ENCODE results near the gene IAH1.
A peak's percentile ranks its signal among the peaks of the same experiment; 100 is the strongest.
"Not testable (repeated sequence)": the region's sequence is repeated elsewhere in the genome, so short reads cannot be mapped to it uniquely, and the experiment has no call there.

The IAH1 gene

DNA sequence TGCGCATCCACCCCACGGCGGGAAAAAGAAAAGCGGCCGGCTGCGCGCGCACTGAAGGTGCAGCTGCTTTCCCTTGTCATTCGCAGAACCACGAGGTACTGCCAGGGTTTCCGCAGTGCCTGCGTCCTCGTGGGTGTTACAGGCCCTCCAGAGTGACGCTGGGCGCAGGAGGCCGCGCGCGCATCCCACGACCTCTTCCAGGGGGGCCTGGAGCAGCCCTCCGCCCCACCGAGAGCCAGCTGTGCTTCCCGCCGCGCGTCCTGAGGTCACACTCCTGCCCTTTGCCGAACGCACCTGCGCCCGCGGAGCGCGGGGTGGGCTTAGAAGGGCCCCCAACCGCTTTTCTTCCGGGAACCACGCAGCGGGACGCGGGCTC, 378 bp upstream of the IAH1 start:
- DNase-seq = peak; percentile 54

DNA sequence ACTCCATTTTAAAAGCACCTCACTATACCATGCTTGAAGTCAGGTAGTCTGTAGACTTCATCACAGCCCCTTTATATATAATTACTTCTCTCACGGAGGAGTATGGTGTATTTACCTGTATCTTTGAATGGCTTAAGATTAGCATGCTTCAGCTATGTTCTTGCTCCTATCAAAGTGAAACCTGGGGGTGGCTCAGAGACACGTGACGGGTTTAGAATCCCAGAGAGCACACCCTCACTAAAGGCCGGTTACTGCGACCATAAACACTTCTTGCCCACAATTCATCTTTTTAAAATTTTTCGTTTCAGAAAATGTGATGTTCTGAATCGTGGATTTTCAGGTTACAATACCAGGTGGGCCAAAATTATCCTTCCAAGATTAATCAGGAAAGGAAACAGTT, 3.6 kb downstream of the IAH1 start:
- DNase-seq = no peak

DNA sequence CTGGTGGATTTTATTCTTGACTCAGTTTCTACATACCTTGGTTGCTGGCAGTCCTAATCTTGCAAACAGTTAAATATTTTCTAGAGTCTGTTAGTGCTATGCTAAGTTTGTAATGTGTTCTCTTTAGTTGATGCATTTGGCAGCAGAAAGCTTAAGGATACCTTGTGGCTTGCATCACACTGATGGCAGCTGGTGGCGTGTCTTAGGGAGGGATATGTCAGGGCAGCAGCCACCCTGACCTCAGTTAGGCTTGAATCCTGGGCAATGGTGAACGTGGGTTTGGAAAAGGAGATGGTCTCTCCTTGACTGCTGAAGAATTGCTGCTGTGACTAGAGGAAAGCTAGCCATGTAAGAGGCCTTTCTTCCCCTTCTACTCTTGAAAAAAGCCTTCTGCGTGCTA, 4.2 kb downstream of the IAH1 start:
- DNase-seq = no peak

DNA sequence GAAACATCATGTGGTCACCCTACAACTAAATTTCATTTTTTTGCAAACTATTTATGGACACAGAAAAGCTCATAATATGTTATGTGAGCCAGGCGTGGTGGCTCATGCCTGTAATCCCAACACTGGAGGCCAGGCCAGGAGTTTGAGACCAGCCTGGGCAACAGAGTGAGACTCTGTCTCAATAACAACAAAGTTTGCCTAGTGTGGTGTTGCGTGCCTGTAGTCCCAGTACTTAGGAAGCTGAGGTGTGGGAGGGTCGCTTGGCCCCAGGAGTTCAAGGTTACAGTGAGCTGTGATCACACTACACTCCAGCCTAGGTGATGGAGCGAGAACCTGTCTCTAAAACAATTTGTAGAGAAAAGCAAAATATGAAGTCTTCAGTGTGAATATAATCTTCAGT, 5.8 kb downstream of the IAH1 start:
- DNase-seq = no peak

DNA sequence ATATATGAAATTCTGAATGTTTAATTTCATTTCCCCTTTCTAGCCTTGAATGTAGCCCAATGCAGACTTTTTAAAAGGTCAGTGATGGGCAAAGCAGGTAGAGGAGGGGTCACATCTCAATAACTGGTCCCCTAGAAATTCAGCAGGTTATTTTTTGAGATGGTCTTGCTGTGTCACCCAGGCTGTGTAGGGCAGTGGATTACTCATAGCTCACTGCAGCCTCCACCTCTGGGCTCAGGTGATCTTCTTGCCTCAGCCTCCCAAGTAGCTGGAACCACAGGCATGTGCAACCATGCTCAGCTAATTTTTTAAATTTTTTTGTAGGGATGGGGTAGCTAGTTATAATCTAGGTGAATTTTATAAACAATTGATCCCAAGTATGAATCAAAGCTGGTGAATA, 8.8 kb downstream of the IAH1 start:
- DNase-seq = no peak

DNA sequence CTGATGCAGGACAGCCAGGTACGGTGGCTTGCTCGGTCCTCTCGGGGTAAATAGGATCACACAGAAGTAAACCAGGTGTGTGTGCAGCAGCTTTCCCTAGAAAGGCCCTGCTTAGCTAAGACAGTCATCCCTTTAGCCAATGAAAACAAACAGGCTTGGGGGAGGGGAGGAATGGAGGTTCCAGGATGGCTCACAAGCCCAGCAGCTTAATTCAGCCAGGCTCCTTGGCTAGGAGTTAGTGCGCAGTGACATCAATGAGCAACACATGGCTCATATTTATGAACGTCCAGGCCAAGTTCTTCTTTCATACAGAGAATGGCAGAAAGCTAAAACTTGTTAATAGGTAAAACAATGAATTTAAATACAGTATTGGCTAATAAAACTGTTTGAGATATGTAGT, 10.2 kb downstream of the IAH1 start:
- no peak for DNase-seq

DNA sequence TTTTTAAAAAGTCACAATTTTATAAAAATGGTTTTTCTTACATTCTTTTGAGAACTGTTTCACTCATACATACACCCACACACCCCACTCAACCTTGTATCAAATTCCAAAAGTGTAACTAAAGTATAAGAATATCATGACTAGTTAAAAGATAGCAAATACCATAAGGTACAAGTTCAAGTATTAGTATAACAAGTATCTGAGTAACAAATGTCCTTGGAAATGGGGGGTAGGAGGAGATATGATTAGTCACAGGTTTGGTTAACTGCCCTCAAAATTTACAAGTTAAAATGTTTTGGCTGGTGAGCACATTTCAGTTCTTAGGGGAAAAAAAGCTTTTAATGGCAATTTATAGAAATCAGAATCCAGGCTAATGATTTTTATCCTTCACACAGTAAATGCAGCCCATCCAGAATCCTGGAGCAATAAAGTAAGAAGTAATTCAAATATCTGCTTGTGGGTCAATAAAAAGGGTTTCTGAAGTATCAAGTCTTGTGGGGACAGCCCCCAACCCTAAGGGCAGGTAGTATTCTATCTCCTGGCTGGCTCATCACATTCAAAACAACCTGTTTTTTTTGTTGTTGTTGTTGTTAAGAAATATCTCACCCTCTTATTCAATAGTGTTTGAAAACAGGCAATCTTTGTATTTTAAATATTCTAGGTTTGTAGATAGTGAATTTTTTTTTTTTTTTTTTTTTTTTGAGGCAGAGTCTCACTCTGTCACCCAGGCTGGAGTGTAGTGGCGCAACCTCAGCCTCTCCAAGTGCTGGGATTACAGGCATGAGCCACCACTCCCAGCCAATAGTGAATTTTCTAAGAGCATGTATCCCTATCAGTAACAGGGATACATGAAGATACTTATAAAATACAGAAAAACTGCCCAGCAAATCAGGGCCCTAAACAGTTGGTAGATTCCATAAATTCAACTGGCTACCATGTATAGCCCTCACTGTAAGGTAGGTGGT, 14.5 kb downstream of the IAH1 start:
- DNase-seq = no peak

DNA sequence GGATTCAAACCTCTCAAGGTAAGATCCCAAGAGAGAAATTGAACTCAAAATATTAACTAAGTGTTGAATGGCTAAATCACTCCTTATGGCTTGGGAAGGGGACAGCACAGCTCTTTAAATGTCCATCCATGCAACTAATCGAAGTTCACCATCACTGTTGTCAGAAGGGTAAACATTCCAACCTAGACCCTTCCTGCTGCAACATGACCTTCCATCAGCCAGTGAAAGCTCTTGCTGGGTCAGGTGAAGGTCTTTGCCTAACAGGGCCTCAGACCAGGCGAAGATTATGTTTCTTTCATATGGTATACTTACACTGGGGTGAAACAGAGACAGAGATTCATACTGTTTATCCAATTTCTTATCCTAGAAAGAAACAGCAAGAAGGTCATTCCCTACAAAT, 16.4 kb downstream of the IAH1 start:
- no peak for DNase-seq

DNA sequence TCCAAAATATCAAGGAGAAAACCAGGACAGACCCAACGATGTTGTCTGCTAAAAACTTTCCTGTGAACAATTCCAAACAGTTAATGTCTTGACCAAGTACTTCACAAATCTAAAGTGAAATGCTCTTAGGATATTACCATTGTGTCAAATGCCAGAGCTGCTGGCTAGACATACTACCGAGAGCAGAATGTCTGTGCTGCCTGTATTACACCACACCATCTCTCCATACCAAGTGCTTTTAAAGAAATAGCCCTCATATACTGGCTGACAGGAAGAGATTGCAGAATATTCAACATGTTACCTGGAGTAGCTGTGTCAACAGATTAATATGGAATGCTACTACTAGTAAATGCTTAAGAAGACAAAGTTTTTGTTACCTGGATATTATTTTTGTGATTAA, 18.6 kb downstream of the IAH1 start:
- DNase-seq = no peak

DNA sequence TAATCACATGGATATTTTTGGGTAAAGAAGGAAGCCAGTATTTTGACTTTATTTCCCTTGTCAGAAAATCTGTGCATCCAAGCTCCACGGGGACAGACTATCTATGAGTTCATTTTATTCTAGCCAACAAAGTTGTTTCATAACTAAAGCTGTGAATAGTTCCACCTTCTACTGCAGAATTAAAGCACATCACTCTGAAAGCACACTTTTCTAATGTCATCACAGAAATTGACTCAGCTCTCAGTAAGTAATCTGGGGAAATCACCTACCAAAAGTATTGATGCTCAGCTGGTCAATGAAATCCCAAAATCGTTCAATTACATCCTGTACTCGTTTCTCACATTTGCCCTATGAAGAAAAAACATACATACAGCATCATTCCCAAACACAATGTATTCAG, 19.1 kb downstream of the IAH1 start:
- no peak for DNase-seq

DNA sequence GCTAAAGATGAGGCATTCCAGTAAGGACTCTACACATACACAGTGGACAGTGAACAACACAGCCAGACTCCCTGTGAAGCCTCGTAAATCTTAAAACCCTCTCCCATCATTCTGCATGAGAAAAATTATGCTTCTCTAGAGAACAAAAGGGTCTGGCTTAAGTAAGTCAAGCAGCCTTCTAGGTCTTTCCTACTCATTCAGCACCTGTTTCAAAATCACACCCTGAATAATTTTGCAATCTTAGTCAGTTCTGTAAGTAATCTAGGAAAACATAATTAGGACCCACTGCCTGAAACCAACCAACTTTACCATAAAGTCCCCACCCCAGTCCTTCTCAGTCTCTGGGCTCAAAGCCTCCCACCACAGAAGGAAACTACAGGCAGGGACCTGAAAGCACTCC, 19.7 kb downstream of the IAH1 start:
- DNase-seq = no peak

DNA sequence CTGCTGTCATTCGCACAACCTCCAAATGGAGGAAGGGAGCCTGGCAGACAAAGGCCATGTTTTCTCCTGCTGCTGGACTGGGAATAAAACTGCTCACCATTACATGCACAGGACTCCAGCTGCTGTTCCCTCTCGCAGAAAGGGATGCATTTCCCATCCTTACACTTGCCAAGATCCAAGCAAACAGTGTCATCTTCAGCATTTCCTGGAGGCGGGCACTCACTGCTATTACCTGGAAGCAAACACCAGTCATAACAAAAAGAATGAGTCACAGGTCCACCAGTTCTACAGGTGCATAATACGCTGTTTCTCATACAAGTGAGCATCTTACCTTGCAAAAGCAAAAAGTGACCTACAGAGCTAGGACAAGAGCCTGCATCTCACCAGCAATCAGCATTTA, 22.7 kb downstream of the IAH1 start:
- no peak for DNase-seq

DNA sequence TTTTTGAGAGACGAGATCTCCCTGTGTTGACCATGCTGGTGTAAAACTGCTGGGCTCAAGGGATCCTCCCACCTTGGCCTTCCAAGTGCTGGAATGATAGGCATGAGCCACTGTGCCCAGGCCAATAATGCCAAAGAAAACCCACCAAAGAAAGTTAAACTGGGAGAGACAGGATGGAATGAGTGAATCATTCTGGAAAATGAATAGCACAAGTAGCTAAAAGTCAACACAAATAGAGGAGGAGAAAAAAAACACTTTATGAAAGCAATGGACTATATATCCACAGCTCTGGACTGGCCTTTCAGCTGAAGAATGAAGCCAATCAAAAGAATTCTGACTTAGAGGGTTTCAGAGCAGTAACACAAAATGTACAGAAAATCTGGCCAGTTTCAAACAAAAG, 23.9 kb downstream of the IAH1 start:
- DNase-seq = no peak

DNA sequence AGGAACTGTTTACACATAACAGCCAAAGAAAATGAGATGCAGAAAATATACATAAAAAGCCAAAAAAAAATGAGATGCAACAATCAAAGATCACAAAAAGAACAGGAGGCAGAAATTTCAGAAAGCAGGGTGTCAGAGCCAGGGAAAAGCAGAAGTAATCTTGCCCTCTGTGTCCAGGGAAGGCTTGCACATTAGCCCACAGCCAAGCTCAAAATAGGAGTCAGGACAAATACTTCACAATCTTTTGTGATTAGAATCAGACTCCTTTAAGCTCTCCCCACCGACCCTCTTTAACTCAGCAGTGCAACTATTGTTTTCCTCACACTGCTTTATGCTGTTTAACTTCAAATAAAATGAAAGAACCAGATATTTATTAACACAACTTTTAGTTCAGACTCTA, 34.6 kb downstream of the IAH1 start:
- DNase-seq = no peak

DNA sequence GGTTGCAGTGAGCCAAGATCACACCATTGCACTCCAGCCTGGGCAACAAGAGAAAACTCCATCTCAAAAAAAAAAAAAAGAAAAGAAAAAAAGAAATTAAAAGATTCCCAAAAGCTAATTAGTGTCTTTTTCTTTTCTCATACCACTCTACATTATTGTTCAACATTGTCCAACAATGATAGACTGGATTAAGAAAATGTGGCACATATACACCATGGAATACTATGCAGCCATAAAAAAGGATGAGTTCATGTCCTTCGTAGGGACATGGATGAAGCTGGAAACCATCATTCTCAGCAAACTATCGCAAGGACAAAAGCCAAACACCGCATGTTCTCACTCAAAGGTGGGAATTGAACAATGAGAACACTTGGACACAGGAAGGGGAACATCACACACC, 39.6 kb downstream of the IAH1 start:
- DNase-seq = not testable (repeated sequence)

DNA sequence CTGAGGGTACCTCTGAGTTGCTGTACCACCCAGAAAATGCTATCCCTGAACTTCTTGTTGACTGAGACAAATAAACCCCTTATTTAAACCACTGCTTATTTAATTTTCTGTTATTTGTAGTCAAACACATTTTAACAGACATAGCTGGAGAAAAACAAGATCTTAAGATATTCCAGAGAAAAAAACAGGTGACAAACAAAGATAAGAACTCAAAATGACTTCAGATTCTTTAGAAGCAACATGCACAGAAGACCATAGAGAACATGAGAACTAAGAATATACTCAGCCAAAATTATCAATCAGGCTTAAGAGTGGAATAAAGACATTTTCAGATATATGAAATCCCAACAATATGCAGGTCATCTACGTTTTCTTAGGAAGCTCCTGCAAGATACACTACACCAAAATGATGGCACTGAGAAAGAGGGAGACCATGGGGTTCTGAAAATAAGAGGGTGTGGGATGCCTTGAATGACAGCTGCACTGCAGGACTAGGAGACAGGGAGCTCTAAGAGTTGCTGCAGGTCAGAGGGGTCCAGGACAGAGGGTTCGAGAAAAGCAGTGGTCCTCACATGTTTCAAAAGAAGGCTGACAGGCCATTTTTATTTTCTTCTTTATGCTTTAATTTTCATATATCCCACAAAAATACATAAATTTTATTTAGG, 42.9 kb downstream of the IAH1 start:
- no peak for DNase-seq

DNA sequence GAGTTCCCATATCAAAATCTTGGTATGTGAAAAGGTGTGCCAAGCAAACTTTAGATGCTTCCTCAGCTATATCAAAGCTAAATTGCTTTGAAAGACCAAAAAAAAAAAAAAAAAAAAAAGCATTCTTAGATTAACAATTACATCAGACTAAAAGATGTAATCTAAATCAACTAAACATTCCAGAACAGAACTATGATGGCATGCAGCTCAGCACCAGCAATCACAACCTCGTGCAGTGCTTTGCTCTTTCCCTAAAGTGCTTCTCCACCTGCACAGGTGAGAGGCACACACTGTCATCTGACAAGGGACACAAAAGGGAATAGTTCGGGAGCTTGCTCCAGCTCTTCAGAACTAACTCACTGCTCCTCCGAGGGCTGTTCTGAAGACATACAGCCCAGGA, 43.8 kb downstream of the IAH1 start:
- no peak for DNase-seq

DNA sequence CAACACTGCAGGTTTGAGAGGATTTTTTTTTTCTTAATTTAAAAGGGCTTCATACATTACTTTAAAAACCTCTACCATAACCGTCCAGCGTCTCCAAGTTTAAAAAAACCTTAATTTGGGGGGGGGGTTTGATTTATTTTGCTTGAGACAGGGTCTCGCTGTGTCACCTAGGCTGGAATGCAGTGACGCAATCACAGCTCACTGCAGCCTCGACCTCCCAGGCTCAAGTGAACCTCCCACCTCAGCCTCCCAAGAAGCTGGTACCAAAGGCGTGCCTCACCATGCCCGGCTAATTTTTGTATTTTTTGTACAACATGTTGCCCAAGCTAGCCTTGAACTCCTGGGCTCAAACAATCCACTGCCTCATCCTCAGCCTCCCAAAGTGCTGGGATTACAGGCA, 44.4 kb downstream of the IAH1 start:
- DNase-seq = no peak

DNA sequence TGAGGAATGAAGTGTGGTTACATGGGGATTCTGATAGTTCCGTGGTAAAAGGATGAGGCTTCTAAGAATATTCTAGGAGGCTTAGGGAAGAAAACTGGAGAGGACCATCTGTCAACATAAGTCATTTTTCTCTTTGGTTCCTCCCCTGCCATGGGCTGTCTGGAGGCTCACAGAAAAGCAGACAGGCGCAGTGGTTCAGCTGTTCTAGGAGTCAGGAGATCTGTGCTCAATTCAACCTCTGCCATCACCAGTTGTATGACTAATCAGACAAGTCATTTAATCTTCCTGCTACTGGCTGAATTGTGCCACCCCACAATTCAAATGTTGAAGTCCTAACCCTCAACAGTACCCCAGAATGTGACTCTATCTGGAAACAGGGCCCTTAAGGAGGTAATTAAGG, 44.9 kb downstream of the IAH1 start:
- DNase-seq = no peak

DNA sequence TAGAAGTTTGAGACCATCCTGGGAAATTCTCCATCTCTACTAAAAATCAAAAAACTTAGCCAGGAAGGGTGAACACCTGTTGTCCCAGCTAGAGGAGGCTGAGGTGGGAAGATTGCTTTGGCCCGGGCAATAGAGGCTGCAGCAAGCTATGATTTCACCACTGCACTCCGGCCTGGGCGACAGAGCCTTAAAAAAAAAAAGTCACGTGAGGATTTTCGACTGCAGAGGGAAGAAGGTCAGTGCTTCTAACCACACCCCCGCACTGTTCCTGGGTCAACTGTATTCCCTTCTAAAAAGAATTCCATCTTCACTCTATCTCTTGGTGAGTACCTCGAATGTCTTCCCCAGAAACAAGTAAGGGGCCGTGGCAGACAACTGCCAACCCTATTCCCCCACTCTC, 49.9 kb downstream of the IAH1 start:
- DNase-seq = no peak

DNA sequence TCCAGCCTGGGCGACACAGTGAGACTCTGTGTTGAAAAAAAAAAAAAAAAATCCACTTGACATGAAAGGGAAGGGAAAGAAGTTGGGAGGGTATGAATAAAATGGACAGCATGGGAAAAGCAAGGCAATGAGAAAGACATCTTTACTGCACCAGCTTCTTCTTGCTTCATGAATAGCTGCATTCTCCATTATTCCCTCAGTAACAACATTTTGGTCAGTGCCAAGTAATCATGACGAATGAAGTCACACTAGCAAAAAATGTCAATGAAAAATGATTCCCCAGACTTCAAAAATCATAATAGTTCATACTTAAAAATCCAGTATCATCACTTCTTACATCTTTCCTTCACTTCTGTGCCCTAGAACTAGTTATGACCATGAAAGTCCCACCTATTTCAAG, 50.9 kb downstream of the IAH1 start:
- no peak for DNase-seq

DNA sequence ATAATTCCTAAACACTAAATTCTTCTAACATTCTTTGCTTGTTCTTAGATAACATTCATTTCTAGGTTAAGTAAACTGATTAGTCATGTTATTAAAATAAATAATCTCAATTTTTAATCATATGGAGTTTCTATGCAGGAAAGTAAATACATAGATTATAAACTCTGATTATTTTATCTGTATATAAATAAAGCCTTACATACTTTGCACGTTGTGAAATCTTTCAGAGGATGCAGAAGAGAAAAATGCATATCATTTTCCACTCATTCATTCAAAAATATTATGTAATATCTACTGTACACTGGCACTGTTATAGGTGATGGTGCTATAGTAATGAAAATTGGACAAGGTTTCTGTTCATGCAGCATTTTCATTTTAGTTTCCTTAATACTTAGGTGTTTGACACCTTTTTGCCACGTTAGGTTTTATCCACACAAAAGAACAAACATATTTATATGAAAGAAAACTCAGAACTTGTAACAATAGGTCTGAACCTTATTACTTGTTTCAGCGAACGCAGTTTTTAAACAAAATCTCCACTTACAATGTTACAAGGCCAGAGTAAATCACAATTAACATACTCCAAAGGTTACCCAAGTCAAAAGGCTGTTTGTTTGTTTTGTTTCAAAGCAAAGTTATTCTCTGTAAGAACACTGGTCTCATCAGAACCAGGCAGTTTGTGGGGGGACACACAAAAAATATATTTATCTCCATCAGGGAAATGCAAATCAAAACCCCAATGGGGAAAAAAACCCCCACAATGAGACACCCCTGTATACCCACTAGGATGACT, 53.8 kb downstream of the IAH1 start:
- DNase-seq = no peak

DNA sequence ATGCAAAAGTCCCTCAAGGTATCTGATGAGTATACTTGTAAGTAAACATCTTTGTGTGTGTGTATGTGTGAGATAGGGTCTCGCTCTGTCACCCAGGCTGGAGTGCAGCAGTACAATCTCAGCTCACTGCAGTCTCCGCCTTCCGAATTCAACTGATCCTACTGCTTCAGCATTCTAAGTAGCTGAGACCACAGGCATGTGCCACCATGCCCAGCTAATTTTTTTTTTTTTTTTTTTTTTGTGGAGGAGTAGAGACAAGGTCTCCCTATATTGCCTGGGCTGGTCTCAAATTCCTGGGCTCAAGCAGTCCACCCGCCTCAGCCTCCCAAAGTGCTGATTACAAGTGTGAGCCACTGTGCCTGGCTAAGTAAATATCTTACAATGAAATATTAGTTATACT, 58.1 kb downstream of the IAH1 start:
- DNase-seq = no peak

DNA sequence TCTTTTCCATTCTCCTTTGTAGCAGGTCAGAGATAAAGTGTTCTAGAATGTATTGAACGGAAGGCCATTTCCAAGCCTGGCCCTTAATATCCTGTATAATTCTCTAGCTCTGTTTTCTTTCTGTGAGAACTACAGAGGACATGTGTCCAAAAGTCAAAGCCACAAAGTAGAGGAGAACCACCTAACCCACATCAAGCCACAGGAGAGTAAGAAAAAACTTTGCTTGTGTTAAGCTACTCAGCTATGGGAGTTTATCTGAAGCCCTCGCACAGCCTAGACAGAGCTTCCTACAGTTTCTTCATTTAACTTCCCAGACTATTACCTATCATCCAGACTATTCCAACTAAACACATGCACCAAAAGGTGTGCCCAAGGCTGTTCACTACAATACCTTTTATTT, 59.3 kb downstream of the IAH1 start:
- DNase-seq = no peak
